Stimulated activated CD8-positive, alpha-beta memory T cell treated with anti-CD3 and anti-CD28 coated beads, Interleukin-7, amount 100 ng/mL, for 4 hours (primary cell): ENCODE data around the gene ALDH7A1.

Experiments used
- DNase-seq, 2 donors: peaks; one replicate each; pipeline ENCODE4 v3.0.0-alpha.2; 2020; ENCODE audit warnings: low read depth in 2 of 2

Gene ALDH7A1

GRCh38 chr5:126508962-126509279 lies 86.1 kb downstream of the ALDH7A1 start:
- DNase-seq = no peak

GRCh38 chr5:126508251-126508961 lies 86.6 kb downstream of the ALDH7A1 start:
- no peak for DNase-seq

- DNase-seq = no peak
Measured at GRCh38 chr5:126506079-126506478, 88.9 kb downstream of the ALDH7A1 start.

GRCh38 chr5:126503602-126504104 lies 91.4 kb downstream of the ALDH7A1 start:
- DNase-seq = no peak

- no peak for DNase-seq
Measured at GRCh38 chr5:126501448-126501847, 93.6 kb downstream of the ALDH7A1 start.

- DNase-seq = no peak
Measured at GRCh38 chr5:126499853-126500342, 95.1 kb downstream of the ALDH7A1 start.

- no peak for DNase-seq
Measured at GRCh38 chr5:126499278-126499677, 95.7 kb downstream of the ALDH7A1 start.

- no peak for DNase-seq
Measured at GRCh38 chr5:126497506-126497905, 97.5 kb downstream of the ALDH7A1 start.

- no peak for DNase-seq
Measured at GRCh38 chr5:126494393-126494792, 100.6 kb downstream of the ALDH7A1 start.

GRCh38 chr5:126492939-126493338 lies 102.1 kb downstream of the ALDH7A1 start:
- DNase-seq = no peak

- DNase-seq = no peak
Measured at GRCh38 chr5:126490167-126490940, 104.7 kb downstream of the ALDH7A1 start.

- DNase-seq = no peak
Measured at GRCh38 chr5:126488443-126489065, 106.5 kb downstream of the ALDH7A1 start.

- DNase-seq = no peak
Measured at GRCh38 chr5:126487596-126487995, 107.4 kb downstream of the ALDH7A1 start.

- DNase-seq = no peak
Measured at GRCh38 chr5:126486332-126486731, 108.7 kb downstream of the ALDH7A1 start.

GRCh38 chr5:126484253-126484652 lies 110.8 kb downstream of the ALDH7A1 start:
- no peak for DNase-seq

- no peak for DNase-seq
Measured at GRCh38 chr5:126483156-126483555, 111.9 kb downstream of the ALDH7A1 start.

GRCh38 chr5:126482591-126482990 lies 112.4 kb downstream of the ALDH7A1 start:
- DNase-seq = no peak

GRCh38 chr5:126481243-126481642 lies 113.8 kb downstream of the ALDH7A1 start:
- DNase-seq = no peak
